ENCODE results near the gene IDH1. TPM values are rescaled to one million over a fixed set of nuclear protein-coding genes. Genes with fewer than 3 reads are reported as not detected.

Gene IDH1
- total RNA-seq, 1 donor from 2014 or later = 47.4 TPM

GRCh38 chr2:208240619-208241209 lies 14.2 kb downstream of the IDH1 start:
- TF ChIP-seq POLR2AphosphoS5 (IDR thresholded peaks at IDR 0.05; ENCODE audit: insufficient read depth in 1 of 2, low read depth in 1 of 2) (no peak), POLR2A (IDR thresholded peaks at IDR 0.05) (no peak)
- TF ChIP-seq, protein P1, sequence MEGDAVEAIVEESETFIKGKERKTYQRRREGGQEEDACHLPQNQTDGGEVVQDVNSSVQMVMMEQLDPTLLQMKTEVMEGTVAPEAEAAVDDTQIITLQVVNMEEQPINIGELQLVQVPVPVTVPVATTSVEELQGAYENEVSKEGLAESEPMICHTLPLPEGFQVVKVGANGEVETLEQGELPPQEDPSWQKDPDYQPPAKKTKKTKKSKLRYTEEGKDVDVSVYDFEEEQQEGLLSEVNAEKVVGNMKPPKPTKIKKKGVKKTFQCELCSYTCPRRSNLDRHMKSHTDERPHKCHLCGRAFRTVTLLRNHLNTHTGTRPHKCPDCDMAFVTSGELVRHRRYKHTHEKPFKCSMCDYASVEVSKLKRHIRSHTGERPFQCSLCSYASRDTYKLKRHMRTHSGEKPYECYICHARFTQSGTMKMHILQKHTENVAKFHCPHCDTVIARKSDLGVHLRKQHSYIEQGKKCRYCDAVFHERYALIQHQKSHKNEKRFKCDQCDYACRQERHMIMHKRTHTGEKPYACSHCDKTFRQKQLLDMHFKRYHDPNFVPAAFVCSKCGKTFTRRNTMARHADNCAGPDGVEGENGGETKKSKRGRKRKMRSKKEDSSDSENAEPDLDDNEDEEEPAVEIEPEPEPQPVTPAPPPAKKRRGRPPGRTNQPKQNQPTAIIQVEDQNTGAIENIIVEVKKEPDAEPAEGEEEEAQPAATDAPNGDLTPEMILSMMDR (IDR thresholded peaks at IDR 0.05) = no peak
- intact Hi-C loops (cut with DNase I) = no loop called here
- no peak overlapping the region for H3K4me3 ChIP-seq
- H3K36me3 ChIP-seq = peaks cover 0 to 71% of the 10 kb centered on the region in 2 donors
- H3K27me3 ChIP-seq = no peaks in the 10 kb centered on the region
- DNase-seq (ENCODE audit: extremely low spot score in 2 of 2) = no peak
- no peaks in the 10 kb centered on the region for H3K9me3 ChIP-seq
- no peak overlapping the region for H3K27ac ChIP-seq
- H3K4me1 ChIP-seq = no peaks in the 10 kb centered on the region

GRCh38 chr2:208239770-208240493 lies 14.9 kb downstream of the IDH1 start:
- intact Hi-C loops (cut with DNase I) = no loop called here
- TF ChIP-seq POLR2A (IDR thresholded peaks at IDR 0.05) = no peak
- TF ChIP-seq, protein P1 (IDR thresholded peaks at IDR 0.05) = no peak
- TF ChIP-seq POLR2AphosphoS5 (IDR thresholded peaks at IDR 0.05; ENCODE audit: insufficient read depth in 1 of 2, low read depth in 1 of 2) = no peak
- H3K4me1 ChIP-seq = no peaks in the 10 kb centered on the region
- peaks cover 0 to 71% of the 10 kb centered on the region in 2 donors for H3K36me3 ChIP-seq
- H3K27me3 ChIP-seq = no peaks in the 10 kb centered on the region
- no peak overlapping the region for H3K4me3 ChIP-seq
- H3K27ac ChIP-seq = no peak overlapping the region
- DNase-seq (ENCODE audit: extremely low spot score in 2 of 2) = no peak
- no peaks in the 10 kb centered on the region for H3K9me3 ChIP-seq

DNA sequence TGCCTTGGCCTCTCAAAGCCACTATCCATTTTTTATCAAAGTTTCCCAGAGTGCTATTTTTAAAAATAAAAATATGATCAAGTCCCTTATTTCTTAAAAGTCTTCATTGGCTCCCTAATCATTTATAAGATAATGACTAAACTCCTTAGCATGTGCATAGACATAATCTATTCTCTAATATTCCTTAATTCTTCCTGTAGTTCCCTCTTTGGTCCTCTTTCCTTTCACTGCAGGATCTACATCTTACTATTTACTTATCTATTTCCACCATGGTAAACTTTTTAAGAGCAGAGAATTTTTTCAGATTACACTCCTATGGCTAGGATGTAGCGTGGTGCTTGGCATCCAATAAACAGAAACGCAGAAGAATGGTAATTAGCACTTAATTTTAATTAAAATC lies 19.0 kb downstream of the IDH1 start:
- intact Hi-C loops (cut with DNase I) = no loop called here
- Histone ChIP-seq H3K27me3 (no peaks in the 10 kb centered on the region), H3K27ac (no peak overlapping the region), H3K4me3 (no peak overlapping the region), H3K4me1 (no peaks in the 10 kb centered on the region), H3K36me3 (peaks cover 0 to 49% of the 10 kb centered on the region in 2 donors), H3K9me3 (no peaks in the 10 kb centered on the region)
- DNase-seq (ENCODE audit: extremely low spot score in 2 of 2) = no peak
- TF ChIP-seq POLR2AphosphoS5 (IDR thresholded peaks at IDR 0.05; ENCODE audit: insufficient read depth in 1 of 2, low read depth in 1 of 2) = no peak
- no peak for TF ChIP-seq POLR2A (IDR thresholded peaks at IDR 0.05)
- TF ChIP-seq, protein P1 (IDR thresholded peaks at IDR 0.05) = no peak

DNA sequence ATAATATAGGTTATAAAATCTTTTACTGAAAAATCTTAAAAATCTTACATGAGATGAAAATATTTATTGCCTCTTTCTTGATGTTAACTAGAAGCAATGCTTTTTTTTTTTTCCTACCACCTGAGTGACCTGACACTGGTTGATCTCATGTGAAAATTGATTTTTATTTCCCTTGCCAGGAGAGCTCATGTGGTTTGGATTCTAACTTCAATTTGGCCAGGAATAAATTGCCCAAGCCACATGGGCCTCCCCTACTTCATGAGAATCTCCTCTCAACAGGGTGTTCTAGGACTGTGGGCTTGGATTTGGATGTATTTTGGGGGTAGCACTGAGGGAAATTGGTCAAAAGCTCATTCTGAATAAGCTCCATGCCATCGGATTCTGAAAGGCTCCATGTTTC lies 20.1 kb downstream of the IDH1 start:
- peaks cover 0 to 38% of the 10 kb centered on the region in 2 donors for H3K36me3 ChIP-seq
- no peak for TF ChIP-seq POLR2AphosphoS5 (IDR thresholded peaks at IDR 0.05; ENCODE audit: insufficient read depth in 1 of 2, low read depth in 1 of 2)
- TF ChIP-seq, protein P1 (IDR thresholded peaks at IDR 0.05) = no peak
- TF ChIP-seq POLR2A (IDR thresholded peaks at IDR 0.05) = no peak
- no peak for DNase-seq (ENCODE audit: extremely low spot score in 2 of 2)
- no peaks in the 10 kb centered on the region for H3K9me3 ChIP-seq
- no peaks in the 10 kb centered on the region for H3K4me1 ChIP-seq
- H3K4me3 ChIP-seq = no peak overlapping the region
- H3K27me3 ChIP-seq = no peaks in the 10 kb centered on the region
- no peak overlapping the region for H3K27ac ChIP-seq
- intact Hi-C loops (cut with DNase I) = no loop called here

GRCh38 chr2:208228476-208228875 lies 26.4 kb downstream of the IDH1 start:
- TF ChIP-seq POLR2A (IDR thresholded peaks at IDR 0.05) (no peak), POLR2AphosphoS5 (IDR thresholded peaks at IDR 0.05; ENCODE audit: insufficient read depth in 1 of 2, low read depth in 1 of 2) (no peak)
- TF ChIP-seq, protein P1 (IDR thresholded peaks at IDR 0.05) = no peak
- no peaks in the 10 kb centered on the region for H3K9me3 ChIP-seq
- intact Hi-C loops (cut with DNase I) = no loop called here
- no peaks in the 10 kb centered on the region for H3K4me1 ChIP-seq
- no peaks in the 10 kb centered on the region for H3K27me3 ChIP-seq
- H3K4me3 ChIP-seq = no peak overlapping the region
- no peak overlapping the region for H3K27ac ChIP-seq
- DNase-seq (ENCODE audit: extremely low spot score in 2 of 2) = no peak
- H3K36me3 ChIP-seq = no peaks in the 10 kb centered on the region

Measured in vagina (tissue), 2 donors.